Transverse colon (tissue), 4 donors: Measurements from ENCODE around the gene NCOR1.

ENCODE experiments used
- CTCF ChIP-seq, 5 experiments: fragments of 200-600 bp in 3 of 5; fragments of 450-650 bp in 2 of 5; sonication (generic) in 3 of 5; IDR thresholded peaks; 1 replicate in 2 of 5; 2 replicates in 3 of 5; pipeline ENCODE4 v1.5.1; 2016 to 2017; ENCODE audit warnings: antibody characterized with exemption in 5 of 5, inconsistent platforms in 3 of 5, mild to moderate bottlenecking in 2 of 5, moderate library complexity in 1 of 5
- EP300 ChIP-seq: sonication (generic); formaldehyde crosslinking; IDR thresholded peaks from one replicate; pipeline ENCODE4 v1.6.1; 2017; ENCODE audit warnings: antibody characterized with exemption, low read depth
- POLR2A ChIP-seq: fragments of 450-650 bp; IDR thresholded peaks from one replicate; pipeline ENCODE4 v1.6.1; 2016; ENCODE audit warnings: antibody characterized with exemption, mild to moderate bottlenecking, moderate library complexity
- POLR2AphosphoS5 ChIP-seq, 3 donors: sonication (generic); formaldehyde crosslinking; IDR thresholded peaks; one replicate each; pipeline ENCODE4 v1.6.1; 2016; ENCODE audit warnings: antibody characterized with exemption in 3 of 3

GRCh38 chr17:16171613-16172012 lies 43.7 kb downstream of the NCOR1 start:
- TF ChIP-seq CTCF (IDR thresholded peaks at IDR 0.05) (no peak), EP300 (no peak), POLR2A (no peak), POLR2AphosphoS5 (IDR thresholded peaks at IDR 0.05) (no peak)
